ENCODE measurements around the gene SBF1.

SBF1 gene

DNA sequence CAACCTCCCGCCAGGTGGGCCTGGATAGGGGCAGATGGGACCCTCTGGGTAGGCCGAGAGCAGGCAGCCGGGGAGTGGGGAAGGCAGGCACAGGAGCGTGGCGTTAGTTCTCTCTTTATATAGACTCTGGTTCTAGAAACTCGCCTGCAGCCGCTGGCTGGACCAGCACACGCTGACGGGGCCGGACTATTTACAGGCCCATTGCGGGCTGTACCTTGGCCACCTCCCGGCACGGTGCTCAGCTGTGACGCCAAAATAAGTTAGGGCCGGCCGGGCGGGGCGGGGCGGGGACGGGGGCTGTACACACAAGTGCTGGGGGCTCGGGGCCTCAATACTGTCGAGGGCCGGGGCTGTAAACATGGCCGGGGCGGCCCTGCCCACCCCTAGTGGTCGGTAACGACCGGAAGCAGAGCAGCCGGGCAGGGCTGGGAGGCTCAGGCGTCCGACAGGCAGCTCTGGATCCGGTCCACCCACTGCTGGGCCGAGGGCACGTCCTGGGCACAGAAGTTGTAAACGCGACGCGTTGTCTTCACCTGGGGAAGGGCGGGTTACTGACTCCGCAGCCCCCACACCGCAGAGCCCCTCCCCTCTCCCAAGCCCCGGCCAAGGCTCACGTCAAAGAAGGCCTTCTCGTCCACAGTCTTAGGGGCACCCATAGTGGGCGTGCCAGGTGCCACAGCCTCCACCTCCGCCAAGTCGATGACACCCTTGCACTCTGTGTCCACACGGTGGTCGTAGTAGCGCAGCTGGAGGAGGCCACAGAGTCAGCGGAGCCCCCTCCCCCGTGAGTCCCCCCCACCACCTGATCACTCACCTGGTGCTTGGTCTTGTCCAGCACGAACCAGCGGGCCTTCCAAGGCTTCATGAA lies 27.9 kb downstream of the SBF1 start:
- 92% methylated on average over 54 of the region's 54 CpGs for WGBS
- Histone ChIP-seq H3K23ac (ENCODE audit: low read length in 2 of 2) (no peak overlapping the region), H4K8ac (ENCODE audit: low read length) (no peak overlapping the region), H3K14ac (ENCODE audit: low read length in 2 of 2) (no peak overlapping the region), H3K27ac (ENCODE audit: low read length, poor library complexity, severe bottlenecking) (no peak overlapping the region), H3K4me2 (ENCODE audit: low read length, poor library complexity, severe bottlenecking) (no peak overlapping the region), H4K91ac (ENCODE audit: low read length) (no peak overlapping the region), H3K4me1 (ENCODE audit: control insufficient read depth, insufficient read depth, low read depth, low read length) (peaks cover 20% of the 10 kb centered on the region), H2BK12ac (ENCODE audit: low read length in 2 of 2) (no peak overlapping the region), H3K9ac (ENCODE audit: low read length) (no peak overlapping the region), H2AFZ (ENCODE audit: low read depth, low read length) (no peak overlapping the region), H3K9me3 (ENCODE audit: control insufficient read depth, low read length) (no peaks in the 10 kb centered on the region), H2BK5ac (ENCODE audit: low read depth, low read length, poor library complexity, severe bottlenecking) (no peak overlapping the region), H2AK5ac (ENCODE audit: low read length, severe bottlenecking) (no peak overlapping the region), H3K36me3 (ENCODE audit: control insufficient read depth in 1 of 2, insufficient read depth in 2 of 2, low read depth in 1 of 2, low read length in 2 of 2) (peaks cover 67 to 70% of the 10 kb centered on the region in 2 experiments), H2BK120ac (ENCODE audit: low read depth, low read length) (no peak overlapping the region), H3K27me3 (ENCODE audit: control insufficient read depth in 1 of 2, insufficient read depth in 1 of 2, low read length in 2 of 2) (no peaks in the 10 kb centered on the region), H2BK15ac (ENCODE audit: low read depth, poor library complexity, severe bottlenecking) (no peak overlapping the region), H3K4me3 (ENCODE audit: insufficient read depth in 1 of 2, low read depth in 1 of 2, low read length in 2 of 2) (no peak overlapping the region), H3K4ac (ENCODE audit: low read depth in 1 of 2, low read length in 2 of 2) (no peak overlapping the region), H3K79me1 (replicated peaks; ENCODE audit: low read length, poor library complexity, severe bottlenecking) (peaks cover 9% of the 10 kb centered on the region), H3K18ac (ENCODE audit: low read depth in 1 of 2, low read length in 2 of 2) (no peak overlapping the region)
- DNase-seq = no peak

DNA sequence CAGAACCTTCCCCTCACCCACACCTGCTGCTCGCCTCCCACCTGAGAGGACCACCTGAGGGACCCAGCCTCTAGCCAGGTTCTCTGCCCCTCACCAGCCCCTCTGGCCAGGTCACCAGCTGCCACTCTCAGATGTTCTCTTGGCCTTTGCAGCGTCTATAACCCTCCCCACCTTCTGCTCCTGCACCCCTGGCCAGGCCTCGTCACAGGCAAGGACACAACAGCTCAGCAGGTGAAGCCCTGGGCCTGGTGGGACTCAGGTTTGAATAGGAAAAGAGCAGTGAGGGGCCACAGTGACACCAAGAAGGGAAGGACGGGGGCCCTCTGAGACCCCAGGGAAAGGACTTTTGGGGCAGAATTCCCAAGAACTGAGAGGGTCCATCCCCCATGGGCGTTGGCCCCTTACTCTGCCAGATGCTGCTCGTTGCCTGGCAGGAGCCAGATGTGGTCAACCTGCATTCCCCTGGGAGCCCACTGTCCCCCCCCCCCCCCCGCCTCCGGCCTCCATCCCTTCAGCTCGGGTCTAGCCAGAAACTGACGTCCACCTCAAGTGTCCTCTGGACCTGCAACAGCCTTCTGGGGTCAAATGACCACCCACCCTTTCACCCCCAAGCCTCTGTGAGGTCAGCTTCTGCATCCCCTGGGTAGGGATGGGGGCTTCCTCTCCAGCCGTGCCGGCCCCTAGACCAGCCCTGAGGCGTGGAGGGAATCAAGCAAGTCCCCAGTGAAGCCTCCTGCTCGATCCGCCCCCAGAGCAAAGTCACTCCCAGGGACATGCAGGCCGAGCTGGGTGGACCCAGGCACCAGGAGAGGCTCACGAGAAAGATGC lies 28.7 kb downstream of the SBF1 start:
- no peak overlapping the region for H2BK15ac ChIP-seq (ENCODE audit: low read depth, poor library complexity, severe bottlenecking)
- H3K23ac ChIP-seq (ENCODE audit: low read length in 2 of 2) = no peak overlapping the region
- H4K91ac ChIP-seq (ENCODE audit: low read length) = no peak overlapping the region
- no peak overlapping the region for H3K4me2 ChIP-seq (ENCODE audit: low read length, poor library complexity, severe bottlenecking)
- no peak overlapping the region for H3K18ac ChIP-seq (ENCODE audit: low read depth in 1 of 2, low read length in 2 of 2)
- no peaks in the 10 kb centered on the region for H3K9me3 ChIP-seq (ENCODE audit: control insufficient read depth, low read length)
- H3K9ac ChIP-seq (ENCODE audit: low read length) = no peak overlapping the region
- H3K4me1 ChIP-seq (ENCODE audit: control insufficient read depth, insufficient read depth, low read depth, low read length) = peaks cover 21% of the 10 kb centered on the region
- no peak for DNase-seq
- no peak overlapping the region for H3K4me3 ChIP-seq (ENCODE audit: insufficient read depth in 1 of 2, low read depth in 1 of 2, low read length in 2 of 2)
- no peak overlapping the region for H2BK5ac ChIP-seq (ENCODE audit: low read depth, low read length, poor library complexity, severe bottlenecking)
- H3K27me3 ChIP-seq (ENCODE audit: control insufficient read depth in 1 of 2, insufficient read depth in 1 of 2, low read length in 2 of 2) = no peaks in the 10 kb centered on the region
- no peak overlapping the region for H3K27ac ChIP-seq (ENCODE audit: low read length, poor library complexity, severe bottlenecking)
- H2BK120ac ChIP-seq (ENCODE audit: low read depth, low read length) = no peak overlapping the region
- 93% methylated on average over 15 of the region's 17 CpGs for WGBS
- peaks cover 70 to 76% of the 10 kb centered on the region in 2 experiments for H3K36me3 ChIP-seq (ENCODE audit: control insufficient read depth in 1 of 2, insufficient read depth in 2 of 2, low read depth in 1 of 2, low read length in 2 of 2)
- peaks cover 9% of the 10 kb centered on the region for H3K79me1 ChIP-seq (replicated peaks; ENCODE audit: low read length, poor library complexity, severe bottlenecking)
- no peak overlapping the region for H2AK5ac ChIP-seq (ENCODE audit: low read length, severe bottlenecking)
- no peak overlapping the region for H3K14ac ChIP-seq (ENCODE audit: low read length in 2 of 2)
- no peak overlapping the region for H2BK12ac ChIP-seq (ENCODE audit: low read length in 2 of 2)
- H4K8ac ChIP-seq (ENCODE audit: low read length) = peak overlapping the region; percentile 12
- no peak overlapping the region for H3K4ac ChIP-seq (ENCODE audit: low read depth in 1 of 2, low read length in 2 of 2)
- no peak overlapping the region for H2AFZ ChIP-seq (ENCODE audit: low read depth, low read length)

DNA sequence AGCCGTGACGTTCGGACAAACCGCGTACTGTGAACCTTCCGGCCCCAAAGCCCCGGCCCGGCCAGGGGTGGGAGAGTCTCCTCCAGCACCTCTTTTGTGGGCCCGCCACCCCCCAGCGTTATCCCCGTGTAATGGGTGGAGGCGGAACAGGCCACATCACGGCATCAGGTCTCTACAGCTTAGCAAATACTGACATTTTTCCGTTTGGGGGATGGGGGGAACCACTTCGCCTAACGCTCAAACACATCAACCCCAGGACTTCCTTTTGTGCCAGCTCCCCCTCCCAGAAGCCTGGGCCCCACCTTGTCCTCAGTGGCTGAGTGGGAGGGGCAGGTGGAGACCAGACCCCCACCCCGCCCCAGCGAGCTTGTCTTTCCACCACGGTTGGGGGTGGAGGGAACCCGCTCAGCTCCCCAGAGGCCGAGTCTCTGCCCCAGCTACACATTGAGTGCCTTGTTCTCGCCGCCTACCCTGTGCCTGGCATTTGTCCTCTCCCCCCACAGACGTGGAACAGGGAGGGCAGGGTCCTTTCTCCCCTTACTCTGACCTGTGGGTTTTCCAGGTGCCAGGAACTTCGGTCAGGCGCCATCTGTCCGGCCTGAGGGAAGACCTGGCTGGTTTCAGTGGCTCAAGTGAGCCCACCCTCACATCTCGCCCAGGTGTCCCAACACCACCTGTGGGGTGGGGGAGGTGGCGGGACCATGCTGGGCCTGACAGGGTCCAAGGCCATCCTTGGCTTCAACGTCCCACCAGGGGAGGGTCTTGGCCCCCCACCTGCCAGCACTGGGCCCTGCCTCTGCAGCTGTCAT lies 29.6 kb downstream of the SBF1 start:
- H3K79me1 ChIP-seq (replicated peaks; ENCODE audit: low read length, poor library complexity, severe bottlenecking) = peaks cover 9% of the 10 kb centered on the region
- peak overlapping the region; percentile 4 for H4K8ac ChIP-seq (ENCODE audit: low read length)
- no peak overlapping the region for H3K27ac ChIP-seq (ENCODE audit: low read length, poor library complexity, severe bottlenecking)
- H3K4me3 ChIP-seq (ENCODE audit: insufficient read depth in 1 of 2, low read depth in 1 of 2, low read length in 2 of 2) = no peak overlapping the region
- no peak overlapping the region for H3K4me2 ChIP-seq (ENCODE audit: low read length, poor library complexity, severe bottlenecking)
- H3K36me3 ChIP-seq (ENCODE audit: control insufficient read depth in 1 of 2, insufficient read depth in 2 of 2, low read depth in 1 of 2, low read length in 2 of 2) = peaks cover 70 to 85% of the 10 kb centered on the region in 2 experiments
- H3K23ac ChIP-seq (ENCODE audit: low read length in 2 of 2) = no peak overlapping the region
- H3K4me1 ChIP-seq (ENCODE audit: control insufficient read depth, insufficient read depth, low read depth, low read length) = peaks cover 21% of the 10 kb centered on the region
- no peak overlapping the region for H4K91ac ChIP-seq (ENCODE audit: low read length)
- no peak overlapping the region for H2AFZ ChIP-seq (ENCODE audit: low read depth, low read length)
- no peak overlapping the region for H2BK12ac ChIP-seq (ENCODE audit: low read length in 2 of 2)
- H3K27me3 ChIP-seq (ENCODE audit: control insufficient read depth in 1 of 2, insufficient read depth in 1 of 2, low read length in 2 of 2) = no peaks in the 10 kb centered on the region
- no peak overlapping the region for H3K18ac ChIP-seq (ENCODE audit: low read depth in 1 of 2, low read length in 2 of 2)
- H2AK5ac ChIP-seq (ENCODE audit: low read length, severe bottlenecking) = no peak overlapping the region
- peak overlapping the region; percentile 30 for H3K9ac ChIP-seq (ENCODE audit: low read length)
- no peak overlapping the region for H3K4ac ChIP-seq (ENCODE audit: low read depth in 1 of 2, low read length in 2 of 2)
- no peak overlapping the region for H2BK15ac ChIP-seq (ENCODE audit: low read depth, poor library complexity, severe bottlenecking)
- DNase-seq = no peak
- no peak overlapping the region for H2BK120ac ChIP-seq (ENCODE audit: low read depth, low read length)
- no peak overlapping the region for H2BK5ac ChIP-seq (ENCODE audit: low read depth, low read length, poor library complexity, severe bottlenecking)
- no peaks in the 10 kb centered on the region for H3K9me3 ChIP-seq (ENCODE audit: control insufficient read depth, low read length)
- H3K14ac ChIP-seq (ENCODE audit: low read length in 2 of 2) = no peak overlapping the region
- WGBS = 88% methylated on average over 27 of the region's 30 CpGs
